ENCODE results near the gene TNPO3.
"Not testable (repeated sequence)": the region's sequence is repeated elsewhere in the genome, so short reads cannot be mapped to it uniquely, and the experiment has no call there.

TNPO3 gene

DNA sequence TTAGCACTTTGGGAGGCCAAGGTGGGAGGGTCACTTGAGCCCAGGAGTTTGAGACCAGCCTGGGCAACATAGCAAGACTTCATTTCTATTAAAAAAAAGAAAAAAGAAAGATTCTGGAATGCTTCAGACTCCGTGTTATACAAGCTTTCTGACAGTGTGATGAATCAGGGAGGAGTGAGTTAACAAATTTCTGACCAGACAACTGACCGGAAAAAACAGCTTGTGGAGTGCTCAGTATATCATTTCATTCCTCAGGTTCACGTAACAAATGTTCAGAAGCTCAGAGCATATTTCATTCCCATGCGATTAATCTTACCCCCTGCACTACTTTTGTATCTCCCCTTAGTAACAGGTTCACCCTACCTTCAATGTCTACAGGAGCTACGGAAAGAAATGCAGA is 28.6 kb upstream of the TNPO3 start:
- H3K4me1 Mint-ChIP-seq (ENCODE audit: low read depth) = no peaks in the 10 kb centered on the region
- no peak for DNase-seq (ENCODE audit: low spot score)
- no peak overlapping the region for H3K4me3 Mint-ChIP-seq
- H3K9me3 Mint-ChIP-seq = no peaks in the 10 kb centered on the region
- no peak overlapping the region for H3K27ac Mint-ChIP-seq
- H3K27me3 Mint-ChIP-seq (ENCODE audit: low read depth) = peaks cover 7% of the 10 kb centered on the region
- H3K36me3 Mint-ChIP-seq (ENCODE audit: low read depth) = no peaks in the 10 kb centered on the region

DNA sequence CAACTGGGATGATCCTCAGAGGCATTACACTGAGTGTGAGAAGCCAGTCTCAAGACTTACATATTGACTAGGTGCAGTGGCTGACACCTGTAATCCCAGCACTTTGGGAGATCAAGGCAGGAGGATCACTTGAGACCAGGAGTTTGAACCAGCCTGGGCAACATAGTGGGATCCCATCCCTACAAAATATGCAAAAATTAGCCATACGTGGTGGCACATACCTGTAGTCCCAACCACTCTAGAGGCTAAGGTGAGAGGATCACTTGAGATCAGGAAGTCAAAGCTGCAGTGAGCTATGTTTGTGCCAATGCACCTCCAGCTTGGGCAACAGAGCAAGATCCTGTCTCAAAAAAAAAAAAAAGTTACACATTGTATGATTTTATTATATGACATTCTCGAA is 23.5 kb upstream of the TNPO3 start:
- no peaks in the 10 kb centered on the region for H3K4me1 Mint-ChIP-seq (ENCODE audit: low read depth)
- H3K27me3 Mint-ChIP-seq (ENCODE audit: low read depth) = peaks cover 20% of the 10 kb centered on the region
- H3K27ac Mint-ChIP-seq = no peak overlapping the region
- no peaks in the 10 kb centered on the region for H3K36me3 Mint-ChIP-seq (ENCODE audit: low read depth)
- no peak for DNase-seq (ENCODE audit: low spot score)
- no peak overlapping the region for H3K4me3 Mint-ChIP-seq
- no peaks in the 10 kb centered on the region for H3K9me3 Mint-ChIP-seq

- H3K27ac Mint-ChIP-seq = no peak overlapping the region
- peaks cover 6% of the 10 kb centered on the region for H3K4me1 Mint-ChIP-seq (ENCODE audit: low read depth)
- no peak overlapping the region for H3K4me3 Mint-ChIP-seq
- no peaks in the 10 kb centered on the region for H3K9me3 Mint-ChIP-seq
- H3K27me3 Mint-ChIP-seq (ENCODE audit: low read depth) = peaks cover 20% of the 10 kb centered on the region
- no peaks in the 10 kb centered on the region for H3K36me3 Mint-ChIP-seq (ENCODE audit: low read depth)
- no peak for DNase-seq (ENCODE audit: low spot score)
Observed at GRCh38 chr7:129076886-129077285, 22.0 kb upstream of the TNPO3 start.

- Mint-ChIP-seq H3K9me3 (no peaks in the 10 kb centered on the region), H3K36me3 (ENCODE audit: low read depth) (no peaks in the 10 kb centered on the region), H3K27me3 (ENCODE audit: low read depth) (peaks cover 22% of the 10 kb centered on the region), H3K27ac (no peak overlapping the region), H3K4me1 (ENCODE audit: low read depth) (peaks cover 6% of the 10 kb centered on the region), H3K4me3 (no peak overlapping the region)
- DNase-seq (ENCODE audit: low spot score) = no peak
Observed at GRCh38 chr7:129074994-129075393, 20.1 kb upstream of the TNPO3 start.

- Mint-ChIP-seq H3K36me3 (ENCODE audit: low read depth) (no peaks in the 10 kb centered on the region), H3K27ac (no peak overlapping the region), H3K4me3 (no peak overlapping the region), H3K9me3 (no peaks in the 10 kb centered on the region), H3K27me3 (ENCODE audit: low read depth) (peaks cover 25% of the 10 kb centered on the region), H3K4me1 (ENCODE audit: low read depth) (peaks cover 6% of the 10 kb centered on the region)
- no peak for DNase-seq (ENCODE audit: low spot score)
Observed at GRCh38 chr7:129074361-129074871, 19.5 kb upstream of the TNPO3 start.

DNA sequence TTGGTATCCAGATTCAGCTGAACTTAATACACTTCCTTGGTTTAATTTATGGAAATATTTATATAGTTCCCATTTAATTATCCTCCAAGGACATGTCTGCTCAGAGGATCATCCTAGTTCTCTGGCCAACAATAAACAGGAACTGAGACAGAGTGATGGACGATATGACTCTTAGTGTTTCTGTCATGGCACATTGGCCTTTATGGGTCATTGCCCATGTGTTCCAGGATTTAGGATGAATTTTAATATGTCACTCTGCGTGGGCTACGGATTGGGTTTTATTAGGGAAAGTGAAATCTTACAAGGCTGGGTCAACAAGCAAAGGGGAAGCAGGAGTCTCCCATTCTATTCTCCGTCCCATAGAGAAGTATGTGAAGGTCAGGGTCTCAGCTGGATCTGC is 18.8 kb upstream of the TNPO3 start:
- no peak for DNase-seq (ENCODE audit: low spot score)
- H3K4me3 Mint-ChIP-seq = no peak overlapping the region
- H3K36me3 Mint-ChIP-seq (ENCODE audit: low read depth) = no peaks in the 10 kb centered on the region
- peaks cover 9% of the 10 kb centered on the region for H3K4me1 Mint-ChIP-seq (ENCODE audit: low read depth)
- no peak overlapping the region for H3K27ac Mint-ChIP-seq
- H3K9me3 Mint-ChIP-seq = no peaks in the 10 kb centered on the region
- peaks cover 25% of the 10 kb centered on the region for H3K27me3 Mint-ChIP-seq (ENCODE audit: low read depth)

GRCh38 chr7:129073204-129073603 is 18.3 kb upstream of the TNPO3 start:
- H3K27me3 Mint-ChIP-seq (ENCODE audit: low read depth) = peaks cover 23% of the 10 kb centered on the region
- no peaks in the 10 kb centered on the region for H3K36me3 Mint-ChIP-seq (ENCODE audit: low read depth)
- H3K4me1 Mint-ChIP-seq (ENCODE audit: low read depth) = peaks cover 9% of the 10 kb centered on the region
- DNase-seq (ENCODE audit: low spot score) = no peak
- H3K9me3 Mint-ChIP-seq = no peaks in the 10 kb centered on the region
- no peak overlapping the region for H3K4me3 Mint-ChIP-seq
- no peak overlapping the region for H3K27ac Mint-ChIP-seq

GRCh38 chr7:129072479-129073011 is 17.6 kb upstream of the TNPO3 start:
- Mint-ChIP-seq H3K36me3 (ENCODE audit: low read depth) (no peaks in the 10 kb centered on the region), H3K4me3 (no peak overlapping the region), H3K27ac (no peak overlapping the region), H3K4me1 (ENCODE audit: low read depth) (peaks cover 9% of the 10 kb centered on the region), H3K9me3 (no peaks in the 10 kb centered on the region), H3K27me3 (ENCODE audit: low read depth) (peaks cover 25% of the 10 kb centered on the region)
- no peak for DNase-seq (ENCODE audit: low spot score)

DNA sequence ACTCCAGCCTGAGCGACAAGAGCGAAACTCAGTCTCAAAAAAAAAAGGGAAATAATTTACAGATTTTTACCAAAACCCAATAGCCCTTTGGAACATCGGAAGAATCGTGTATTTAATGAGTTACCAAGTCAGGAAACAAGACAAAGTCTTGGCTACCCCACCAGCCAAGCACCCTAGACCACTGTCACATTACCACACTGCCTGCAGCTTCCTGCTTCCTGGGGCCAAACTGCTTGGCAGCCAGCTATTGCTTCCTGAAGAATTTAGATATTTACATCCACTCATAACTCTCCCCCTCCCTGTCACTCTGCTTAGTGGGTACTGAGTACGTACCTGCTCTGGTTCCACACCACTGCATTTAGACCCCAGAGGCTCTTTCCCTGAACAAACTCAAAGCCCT is 14.1 kb upstream of the TNPO3 start:
- Mint-ChIP-seq H3K9me3 (no peaks in the 10 kb centered on the region), H3K27ac (no peak overlapping the region), H3K4me1 (ENCODE audit: low read depth) (peaks cover 9% of the 10 kb centered on the region), H3K4me3 (no peak overlapping the region), H3K27me3 (ENCODE audit: low read depth) (peaks cover 18% of the 10 kb centered on the region), H3K36me3 (ENCODE audit: low read depth) (no peaks in the 10 kb centered on the region)
- DNase-seq (ENCODE audit: low spot score) = no peak

- H3K9me3 Mint-ChIP-seq = no peaks in the 10 kb centered on the region
- no peak overlapping the region for H3K4me3 Mint-ChIP-seq
- H3K27me3 Mint-ChIP-seq (ENCODE audit: low read depth) = peaks cover 16% of the 10 kb centered on the region
- peaks cover 9% of the 10 kb centered on the region for H3K4me1 Mint-ChIP-seq (ENCODE audit: low read depth)
- H3K36me3 Mint-ChIP-seq (ENCODE audit: low read depth) = no peaks in the 10 kb centered on the region
- no peak for DNase-seq (ENCODE audit: low spot score)
- H3K27ac Mint-ChIP-seq = no peak overlapping the region
Observed at GRCh38 chr7:129067943-129068548, 13.1 kb upstream of the TNPO3 start.

DNA sequence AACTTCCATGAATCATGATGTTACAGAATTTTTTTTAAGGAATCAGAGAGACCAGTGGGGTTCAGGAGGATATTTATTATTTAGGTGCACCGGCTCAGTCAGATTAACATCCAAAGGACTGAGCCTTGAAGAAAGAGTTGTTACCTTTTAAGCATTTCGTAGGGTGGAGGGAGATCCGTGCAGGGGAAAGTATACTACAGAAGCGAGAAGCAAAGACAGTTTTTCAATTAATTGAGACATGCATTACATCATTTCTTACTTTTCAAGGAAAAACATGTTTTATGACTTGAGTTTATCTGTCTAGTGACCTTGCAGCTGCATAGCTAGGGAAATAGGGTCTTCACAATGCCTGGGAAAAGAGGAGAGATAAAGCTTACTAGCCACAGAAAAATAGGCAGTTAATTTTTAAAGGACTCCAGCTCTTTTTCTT is 12.2 kb upstream of the TNPO3 start:
- H3K9me3 Mint-ChIP-seq = not testable (repeated sequence)
- H3K27me3 Mint-ChIP-seq (ENCODE audit: low read depth) = peaks cover 16% of the 10 kb centered on the region

GRCh38 chr7:129066290-129067131 is 11.6 kb upstream of the TNPO3 start:
- DNase-seq (ENCODE audit: low spot score) = no peak
- Mint-ChIP-seq H3K36me3 (ENCODE audit: low read depth) (no peaks in the 10 kb centered on the region), H3K27ac (no peak overlapping the region), H3K4me1 (ENCODE audit: low read depth) (peaks cover 3% of the 10 kb centered on the region), H3K9me3 (no peaks in the 10 kb centered on the region), H3K4me3 (no peak overlapping the region), H3K27me3 (ENCODE audit: low read depth) (peaks cover 18% of the 10 kb centered on the region)

More for the DNA sequence above, 12.2 kb upstream of the TNPO3 start:
- H3K36me3 Mint-ChIP-seq (ENCODE audit: low read depth); H3K4me1 Mint-ChIP-seq (ENCODE audit: low read depth); DNase-seq (ENCODE audit: low spot score); H3K27ac Mint-ChIP-seq; H3K4me3 Mint-ChIP-seq: not testable (repeated sequence)

DNA sequence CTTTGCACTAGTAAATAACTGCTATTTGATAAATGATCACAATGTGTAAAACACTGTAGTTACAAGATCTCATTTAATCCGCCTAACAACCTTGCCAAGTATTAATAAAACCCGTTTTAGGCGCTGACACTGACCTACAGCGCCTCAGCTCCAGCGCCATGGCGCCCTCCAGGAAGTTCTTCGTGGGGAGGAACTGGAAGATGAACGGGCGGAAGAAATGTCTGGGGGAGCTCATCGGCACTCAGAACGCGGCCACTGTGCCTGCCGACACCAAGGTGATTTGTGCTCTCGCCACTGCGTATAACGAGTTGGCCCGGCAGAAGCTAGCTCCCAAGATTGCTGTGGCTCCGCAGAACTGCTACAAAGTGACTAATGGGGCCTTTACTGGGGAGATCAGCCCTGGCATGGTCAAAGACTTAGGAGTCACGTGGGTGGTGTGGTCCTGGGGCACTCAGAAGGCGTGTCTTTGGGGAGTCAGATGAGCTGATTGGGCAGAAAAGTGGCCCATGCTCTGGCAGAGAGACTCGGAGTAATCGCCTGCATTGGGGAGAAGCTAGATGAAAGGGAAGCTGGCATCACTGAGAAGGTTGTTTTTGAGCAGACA is 1.1 kb upstream of the TNPO3 start:
- no peaks in the 10 kb centered on the region for H3K9me3 Mint-ChIP-seq
- no peak overlapping the region for H3K27ac Mint-ChIP-seq
- H3K4me1 Mint-ChIP-seq (ENCODE audit: low read depth) = peaks cover 15% of the 10 kb centered on the region
- peak overlapping the region; percentile 96 for H3K4me3 Mint-ChIP-seq
- DNase-seq (ENCODE audit: low spot score) = no peak
- H3K36me3 Mint-ChIP-seq (ENCODE audit: low read depth) = peaks cover 3% of the 10 kb centered on the region
- H3K27me3 Mint-ChIP-seq (ENCODE audit: low read depth) = peaks cover 13% of the 10 kb centered on the region

DNA sequence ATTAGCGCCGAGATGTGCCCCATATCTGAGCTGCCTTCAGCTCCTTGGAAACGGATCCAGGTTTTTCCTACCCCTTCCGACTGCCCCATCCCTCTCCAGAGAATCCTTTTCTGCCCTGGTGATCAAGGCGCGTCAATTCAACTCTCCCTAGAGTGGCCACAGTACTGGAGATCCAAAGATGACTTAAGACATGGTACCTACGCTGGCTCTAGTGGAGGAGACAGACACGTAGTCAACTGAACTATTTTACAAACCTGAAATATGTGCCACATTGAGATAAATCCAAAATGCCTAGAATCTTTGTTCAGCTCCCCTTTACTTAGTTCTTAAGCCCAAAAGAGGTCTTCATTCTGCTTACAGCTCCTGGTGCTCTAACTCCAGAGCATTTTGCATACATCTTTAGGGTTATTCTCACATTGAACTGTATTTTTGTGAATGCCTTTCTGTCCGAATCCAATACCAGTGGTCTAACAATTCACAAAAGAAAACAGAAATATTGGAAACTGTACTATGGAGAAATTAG is 444 bp upstream of the TNPO3 start:
- no peak for DNase-seq (ENCODE audit: low spot score)
- Mint-ChIP-seq H3K9me3 (no peaks in the 10 kb centered on the region), H3K27me3 (ENCODE audit: low read depth) (peaks cover 13% of the 10 kb centered on the region), H3K4me3 (peak overlapping the region; percentile 96), H3K4me1 (ENCODE audit: low read depth) (peaks cover 20% of the 10 kb centered on the region), H3K36me3 (ENCODE audit: low read depth) (peaks cover 6% of the 10 kb centered on the region), H3K27ac (peak overlapping the region; percentile 99)

Measured in T-helper 2 cell treated with Interferon-gamma antibody and Interleukin-4, amounts not matched to agents 5 μg/mL and 100 μg/mL, for 36 hours (primary cell).